Esophagus muscularis mucosa (tissue), 3 donors: ENCODE data around the gene N4BP2L2.

Experiments used
- CTCF ChIP-seq, 3 experiments: fragments of 200-600 bp in 2 of 3; fragments of 450-650 bp in 1 of 3; sonication (generic) in 2 of 3; IDR thresholded peaks; one replicate each; pipeline ENCODE4 v1.5.1; 2017 to 2019; ENCODE audit warnings: antibody characterized with exemption in 3 of 3, mild to moderate bottlenecking in 2 of 3, moderate library complexity in 1 of 3
- POLR2AphosphoS5 ChIP-seq, 2 donors: sonication (generic); formaldehyde crosslinking; IDR thresholded peaks; one replicate each; pipeline ENCODE4 v1.6.1; 2017; ENCODE audit warnings: antibody characterized with exemption in 2 of 2

GRCh38 chr13:32390048-32390447 lies 148.5 kb downstream of the N4BP2L2 start:
- TF ChIP-seq POLR2AphosphoS5 (IDR thresholded peaks at IDR 0.05), result no peak
- TF ChIP-seq CTCF (IDR thresholded peaks at IDR 0.05), result no peak
